ENCODE data around the gene NDRG4.
"Not testable (repeated sequence)": the region's sequence is repeated elsewhere in the genome, so short reads cannot be mapped to it uniquely, and the experiment has no call there.

The NDRG4 gene

DNA sequence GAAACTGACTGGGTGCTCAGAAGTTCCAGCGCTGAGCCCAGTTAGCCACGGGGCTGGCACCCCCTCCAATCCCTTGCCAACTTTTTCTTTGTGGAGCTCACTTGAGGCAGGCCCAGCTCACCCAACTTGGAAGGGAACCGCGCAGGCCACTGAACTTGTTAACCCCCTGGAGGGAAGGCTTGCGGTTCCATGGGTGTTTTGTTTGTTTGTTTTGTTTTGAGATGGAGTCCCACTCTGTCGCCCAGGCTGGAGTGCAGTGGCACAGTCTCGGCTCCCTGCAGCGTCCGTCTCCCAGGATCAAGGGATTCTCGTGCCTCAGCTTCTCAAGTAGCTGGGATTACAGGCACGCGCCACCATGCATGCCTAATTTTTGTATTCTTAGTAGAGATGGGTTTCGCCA lies 34.1 kb upstream of the NDRG4 start:
- no peak for DNase-seq (ENCODE audit: low read depth in 2 of 2)

DNA sequence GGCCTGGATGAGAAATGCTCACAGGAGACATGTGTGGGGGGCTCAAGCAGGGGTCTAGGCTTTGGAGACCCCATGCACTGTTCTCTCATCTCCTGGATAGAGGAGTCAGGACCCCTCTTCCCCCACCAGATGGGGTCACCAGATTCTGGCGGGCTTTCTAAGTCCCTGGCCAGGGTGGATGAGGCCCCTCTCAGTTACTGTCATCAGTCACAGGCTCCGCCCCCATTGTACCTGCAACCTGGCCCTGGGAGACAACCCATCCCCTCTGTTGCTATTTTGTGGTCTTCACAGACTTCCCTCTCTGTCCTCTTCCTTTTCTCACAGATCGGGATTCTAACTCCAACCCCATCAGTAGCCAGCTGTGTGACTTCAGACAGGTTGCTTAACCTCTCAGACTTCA lies 33.5 kb upstream of the NDRG4 start:
- DNase-seq (ENCODE audit: low read depth in 2 of 2): no peak

DNA sequence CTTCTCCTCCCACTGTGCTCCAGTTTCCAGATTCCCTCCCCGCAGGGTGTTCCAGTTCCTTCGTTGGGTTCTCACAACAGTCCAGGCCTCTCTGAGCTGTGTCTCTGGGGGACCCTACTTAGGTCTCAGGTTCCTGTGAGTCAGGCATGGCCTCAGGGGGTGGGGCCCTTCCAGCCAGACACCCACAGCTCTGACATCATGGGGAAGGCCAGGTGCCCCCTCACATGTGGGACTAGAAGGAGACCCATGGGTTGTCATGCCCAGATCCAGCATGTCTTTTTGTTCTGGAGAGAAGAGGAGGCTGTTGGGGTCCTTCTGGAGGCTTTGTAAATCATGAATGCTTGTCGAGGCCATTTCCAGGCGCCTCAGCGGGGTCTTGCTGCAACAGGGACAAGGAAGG lies 32.0 kb upstream of the NDRG4 start:
- DNase-seq (ENCODE audit: low read depth in 2 of 2): no peak

DNA sequence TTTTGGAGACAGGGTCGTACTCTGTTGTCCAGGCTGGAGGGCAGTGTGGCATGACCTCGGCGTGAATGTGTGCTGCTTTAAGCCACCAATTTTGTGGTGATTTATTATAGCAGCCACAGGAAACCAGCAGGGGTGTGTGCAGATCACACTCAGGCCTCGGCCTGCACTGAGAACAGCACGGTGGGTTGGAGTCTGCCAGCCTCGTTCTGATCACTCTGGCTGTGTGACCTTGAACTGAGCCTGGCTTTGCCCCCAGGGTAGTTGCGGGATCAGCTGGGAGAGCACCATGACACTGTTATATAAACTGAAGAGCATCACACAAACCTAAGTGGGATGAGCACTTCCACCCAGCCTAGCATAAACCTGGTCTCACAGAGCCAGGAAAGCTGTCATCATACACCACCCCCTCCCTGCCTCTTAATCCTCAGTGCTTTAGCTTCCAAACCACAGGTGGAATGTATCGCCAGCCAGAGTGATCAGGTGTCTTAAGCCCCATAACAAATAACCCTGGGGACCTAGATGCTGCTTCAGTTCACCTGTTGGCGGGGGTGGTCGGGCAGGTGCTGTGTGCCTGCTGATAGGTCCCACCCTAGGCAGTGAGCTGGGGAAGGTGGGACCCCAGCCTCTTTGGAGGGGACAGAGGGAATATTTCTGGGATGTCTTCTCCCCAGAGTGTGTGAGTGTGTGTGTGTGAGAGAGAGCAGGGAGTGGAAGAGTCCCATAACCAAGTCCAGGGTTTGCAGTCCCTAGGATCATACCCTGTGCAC lies 28.6 kb upstream of the NDRG4 start:
- DNase-seq (ENCODE audit: low read depth in 2 of 2): no peak

DNA sequence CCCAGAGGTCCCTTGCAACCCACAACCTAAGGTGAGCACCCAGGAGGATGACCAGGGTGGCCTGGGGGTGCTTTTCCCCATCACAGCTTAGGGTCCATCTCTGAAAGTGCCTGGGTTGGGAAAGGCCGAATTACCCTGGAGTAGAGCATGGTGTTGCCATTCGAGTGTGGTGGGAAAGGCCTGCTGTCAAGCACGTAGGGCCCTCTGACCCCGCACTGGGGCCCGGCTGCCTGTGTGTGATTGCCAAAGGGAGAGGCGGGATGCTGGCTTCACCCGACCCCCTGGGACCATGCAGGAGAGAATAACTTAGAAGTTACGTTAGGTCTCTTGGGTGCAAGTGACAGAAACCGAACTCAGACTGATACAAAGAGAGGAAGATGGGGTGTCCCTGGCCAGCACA lies 27.7 kb upstream of the NDRG4 start:
- no peak for DNase-seq (ENCODE audit: low read depth in 2 of 2)

DNA sequence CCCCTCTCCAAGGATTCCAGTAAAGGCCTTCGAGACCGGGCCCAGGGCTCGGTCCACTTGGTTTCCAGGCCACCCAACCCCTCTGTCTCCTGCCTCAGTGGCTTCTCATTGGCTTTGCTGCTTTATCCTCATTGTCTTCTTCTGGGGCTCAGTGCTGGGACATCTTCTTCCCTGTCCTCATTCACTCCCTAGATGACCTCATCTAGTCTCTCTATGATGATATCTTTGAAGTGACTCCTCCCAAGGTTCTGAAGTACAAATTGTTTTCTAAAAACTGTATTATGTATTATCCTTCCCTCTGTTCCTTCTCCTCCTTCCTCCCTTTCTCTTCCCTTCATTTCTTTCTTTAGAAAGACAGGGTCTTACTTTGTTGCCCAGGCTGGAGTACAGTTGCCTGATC lies 27.1 kb upstream of the NDRG4 start:
- DNase-seq (ENCODE audit: low read depth in 2 of 2): no peak

DNA sequence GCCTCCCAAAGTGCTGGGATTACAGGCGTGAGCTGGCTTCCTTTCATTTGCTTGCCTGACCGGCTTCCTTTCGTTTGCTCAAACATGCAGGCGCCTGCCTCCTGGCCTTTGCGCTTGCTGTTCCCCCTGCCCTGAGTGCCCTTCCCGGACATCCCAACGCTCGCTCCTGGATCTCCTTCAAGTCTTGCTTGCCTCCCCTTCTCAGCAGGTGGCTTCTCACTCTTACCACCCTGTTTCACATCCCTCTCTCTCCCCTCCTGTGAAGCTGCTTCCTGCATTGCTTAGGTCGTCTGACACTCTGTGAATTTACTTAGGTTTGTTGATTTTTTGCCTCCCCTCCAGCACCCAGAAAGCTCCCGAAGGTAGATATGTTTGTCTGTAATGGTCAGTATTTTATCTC lies 25.6 kb upstream of the NDRG4 start:
- no peak for DNase-seq (ENCODE audit: low read depth in 2 of 2)

DNA sequence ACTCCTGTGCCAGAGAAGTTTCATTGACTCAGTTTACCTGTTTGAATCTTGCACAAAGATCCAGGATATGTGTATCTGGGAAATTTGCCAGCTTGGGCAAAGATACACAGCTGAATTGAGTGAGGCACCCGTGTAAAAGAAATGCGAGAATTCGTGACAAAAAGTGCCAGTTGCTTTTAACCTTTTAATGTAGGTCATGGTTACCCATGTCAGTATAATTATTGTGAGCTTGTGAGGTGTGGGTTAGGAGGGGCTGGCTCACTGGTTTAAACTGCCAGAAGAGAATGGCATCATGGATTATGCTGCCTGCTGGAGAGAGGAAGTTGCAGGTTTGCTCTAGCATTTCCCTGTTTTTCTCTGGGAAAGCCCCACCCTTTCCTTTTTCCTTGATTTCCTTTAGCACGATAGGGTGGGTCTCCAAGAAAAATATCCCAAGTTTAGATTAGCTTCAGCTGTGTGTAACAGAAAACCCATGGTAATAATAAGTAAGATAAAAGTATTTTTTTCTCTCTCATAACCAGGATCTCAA lies 24.8 kb upstream of the NDRG4 start:
- no peak for DNase-seq (ENCODE audit: low read depth in 2 of 2)

DNA sequence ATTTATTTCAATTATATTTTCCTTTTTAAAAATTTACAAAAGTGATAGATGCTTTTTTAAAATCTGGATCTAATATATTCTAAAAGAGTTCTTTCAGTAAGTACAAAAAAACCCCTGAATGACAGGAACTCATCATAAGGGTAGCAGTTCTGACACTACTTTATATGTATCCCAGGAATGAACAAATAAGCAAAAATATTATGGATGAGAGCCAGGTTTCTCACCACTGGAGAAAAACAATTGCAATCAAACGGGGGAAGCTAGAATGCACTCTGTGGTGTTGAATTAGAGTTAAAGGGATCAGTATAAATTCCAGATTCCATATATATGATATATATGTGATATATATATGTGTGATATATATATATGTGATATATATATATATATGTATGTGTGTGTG lies 23.2 kb upstream of the NDRG4 start:
- DNase-seq (ENCODE audit: low read depth in 2 of 2): no peak

DNA sequence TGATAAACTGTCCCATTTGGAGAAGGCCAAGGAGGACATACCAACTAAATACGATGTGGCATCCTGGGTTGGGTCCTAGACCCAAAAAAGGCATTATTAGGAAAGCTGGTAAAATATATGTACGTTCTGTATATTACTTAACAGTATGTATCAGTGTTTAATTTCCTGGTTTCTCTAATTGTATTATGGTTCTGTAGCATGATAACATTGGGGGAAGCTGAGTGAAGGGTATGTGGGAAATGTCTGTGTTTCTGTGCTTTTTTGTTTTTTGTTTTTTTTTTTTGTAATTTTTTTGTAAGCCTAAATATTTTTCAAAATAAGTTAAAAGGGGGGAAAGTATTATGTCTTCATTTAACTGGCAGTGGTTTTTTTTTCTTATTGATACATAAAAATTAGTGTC lies 21.5 kb upstream of the NDRG4 start:
- DNase-seq (ENCODE audit: low read depth in 2 of 2): no peak

DNA sequence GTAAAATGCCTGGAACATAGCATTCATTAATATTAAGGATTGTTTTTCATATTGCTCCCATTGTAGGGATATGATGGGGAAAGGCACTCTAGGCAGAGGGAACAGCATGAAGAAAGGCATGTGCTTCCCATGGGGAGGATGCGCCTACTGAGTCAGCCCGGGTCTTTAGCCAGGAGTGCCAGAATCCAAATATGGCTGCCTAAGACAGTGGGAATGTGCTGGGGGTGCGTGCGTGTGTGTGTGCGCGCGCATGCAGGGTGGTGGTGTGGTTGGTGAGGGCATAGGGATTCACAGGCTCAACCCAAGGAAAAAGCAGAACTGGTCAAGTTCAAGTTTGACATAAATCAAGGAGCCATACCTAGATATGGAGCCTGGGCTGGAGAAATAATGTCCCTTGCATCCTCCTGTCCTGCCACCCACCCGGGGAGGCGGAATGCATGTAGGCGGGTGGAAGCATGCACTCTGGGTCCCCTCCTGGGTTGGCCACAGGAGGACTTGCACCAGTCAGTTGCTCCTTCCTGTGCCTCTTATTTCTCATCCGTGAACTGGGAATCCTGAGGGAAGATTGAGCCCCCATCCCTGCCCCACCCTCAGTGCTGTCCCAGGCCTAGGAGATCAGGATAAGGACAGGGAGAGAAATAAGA lies 18.6 kb upstream of the NDRG4 start:
- no peak for DNase-seq (ENCODE audit: low read depth in 2 of 2)

DNA sequence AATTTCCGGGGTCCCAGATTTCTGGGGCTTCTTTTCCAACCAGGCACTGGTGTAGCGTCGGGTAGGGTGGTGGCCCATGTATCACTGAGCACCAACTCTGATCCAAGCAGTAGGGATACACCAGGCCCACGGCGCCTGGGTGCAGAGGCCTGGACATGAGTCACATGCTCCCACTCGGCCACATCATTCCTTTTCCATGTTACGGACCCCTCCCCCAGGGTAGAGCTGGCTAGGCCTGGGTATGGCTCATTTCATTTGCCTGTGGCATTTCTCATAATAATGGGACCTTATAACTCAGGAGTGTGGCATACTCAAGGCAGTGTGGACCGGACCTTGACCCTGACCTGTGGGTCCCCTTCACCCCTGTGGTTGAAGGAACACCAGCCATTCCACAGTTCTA lies 18.0 kb upstream of the NDRG4 start:
- no peak for DNase-seq (ENCODE audit: low read depth in 2 of 2)

DNA sequence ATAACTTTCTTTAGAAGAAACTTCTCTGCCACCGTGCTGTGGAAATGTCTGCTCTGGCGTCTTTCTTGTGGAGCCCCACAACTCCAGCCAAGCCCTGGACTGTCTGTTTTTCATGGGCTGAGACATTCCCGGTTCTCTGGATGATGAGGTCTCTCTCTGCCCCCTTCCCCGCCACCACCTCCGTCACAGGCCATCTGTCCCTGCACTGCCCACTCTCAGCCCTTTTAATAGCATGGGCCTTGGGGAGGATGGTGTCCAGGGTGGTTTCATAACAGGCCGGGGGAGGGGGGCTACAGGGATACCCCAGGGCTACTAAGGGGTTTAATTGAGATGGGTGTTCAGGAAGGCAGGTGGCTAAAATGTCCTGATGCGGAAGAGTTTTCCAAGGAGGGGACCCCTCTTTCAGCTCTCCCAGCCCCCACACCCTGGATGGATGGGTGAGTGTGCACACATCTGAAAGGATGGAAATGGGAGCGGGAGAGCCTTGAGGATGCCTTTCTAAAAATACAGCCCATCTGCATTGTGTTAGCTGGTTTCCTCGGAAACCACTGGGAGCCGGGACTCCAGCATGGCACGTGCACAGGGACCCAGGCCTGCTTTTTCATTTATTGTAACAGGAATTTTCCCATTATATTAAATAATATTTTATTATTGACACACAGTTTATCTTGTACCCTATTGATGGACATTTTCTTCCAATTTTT lies 14.6 kb upstream of the NDRG4 start:
- no peak for DNase-seq (ENCODE audit: low read depth in 2 of 2)

DNA sequence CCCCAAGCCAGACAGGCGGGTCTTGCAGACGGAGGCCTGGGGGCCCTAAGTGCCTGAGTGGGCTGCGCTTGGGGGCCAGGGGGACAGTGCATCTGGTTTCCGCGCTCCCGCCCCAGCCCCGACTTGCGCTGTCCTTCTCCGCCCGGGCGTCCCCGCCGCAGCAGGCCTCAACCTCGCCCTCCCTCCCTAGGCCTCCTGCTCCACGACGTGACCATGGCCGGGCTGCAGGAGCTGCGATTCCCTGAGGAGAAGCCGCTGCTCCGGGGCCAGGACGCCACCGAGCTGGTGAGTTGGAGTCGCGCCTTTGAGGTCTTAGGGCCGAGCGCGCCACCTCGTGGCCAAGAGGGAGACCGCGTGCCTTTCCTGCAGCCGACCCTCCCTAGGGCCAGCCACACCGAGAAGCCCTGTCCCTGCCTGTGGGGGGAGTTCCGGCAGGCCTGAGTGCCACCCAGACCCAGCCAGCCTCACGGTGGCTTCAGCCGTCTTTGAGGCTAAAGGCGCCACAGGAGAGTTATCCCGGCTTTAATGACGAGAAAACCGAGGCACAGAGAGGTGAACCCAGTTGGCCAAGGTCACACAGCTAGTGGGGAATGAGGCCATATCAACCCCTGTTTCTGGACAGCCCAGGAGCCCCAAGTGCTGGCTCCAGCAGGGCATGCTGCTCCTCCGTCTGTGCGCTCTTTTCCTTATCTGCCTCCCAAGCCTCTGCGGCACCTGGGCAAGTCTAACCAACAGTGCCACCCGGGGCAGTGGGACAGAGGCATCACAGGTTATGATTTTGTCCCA lies 12.2 kb upstream of the NDRG4 start:
- peak; percentile 66 to 67 for DNase-seq (ENCODE audit: low read depth in 2 of 2)

DNA sequence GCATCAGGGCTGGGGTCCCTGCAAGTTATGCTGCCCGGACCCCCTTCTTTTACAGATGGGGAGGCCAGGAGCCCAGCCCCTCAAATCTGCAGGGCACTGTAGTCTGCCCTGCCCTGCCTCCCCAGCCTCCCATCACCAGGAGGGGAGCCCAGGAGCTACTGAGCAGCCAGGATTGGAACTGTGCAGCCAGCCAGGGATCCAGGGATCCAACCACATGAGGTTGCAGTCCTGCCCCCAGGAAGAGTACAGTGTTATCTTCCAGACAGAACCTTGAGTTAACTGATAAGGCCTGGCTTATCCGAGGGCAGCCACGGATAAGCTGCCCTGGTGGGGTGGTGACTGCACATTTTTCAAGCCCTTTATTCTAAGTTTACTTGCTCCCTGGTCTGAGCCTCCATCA lies 11.4 kb upstream of the NDRG4 start:
- DNase-seq (ENCODE audit: low read depth in 2 of 2): no peak

DNA sequence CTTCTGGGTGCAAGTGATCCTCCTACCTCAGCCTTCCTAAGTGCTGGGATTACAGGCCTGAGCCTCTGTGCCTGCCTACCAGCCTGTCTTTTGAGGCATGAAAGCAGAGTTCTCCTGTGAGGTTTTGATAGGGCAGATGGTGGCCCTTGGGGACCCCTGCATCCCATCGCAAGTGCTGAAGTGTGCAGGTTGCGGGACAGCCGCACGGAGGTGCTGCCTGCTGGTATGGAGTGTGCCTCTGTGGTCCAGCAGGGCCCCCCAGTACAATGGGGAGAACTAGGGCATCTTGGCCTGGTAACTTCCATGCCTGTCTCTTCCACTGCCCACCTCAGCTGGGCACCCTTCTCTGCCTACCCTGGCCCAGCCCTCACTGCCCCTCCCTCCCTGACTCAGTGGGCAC lies 9.9 kb upstream of the NDRG4 start:
- DNase-seq (ENCODE audit: low read depth in 2 of 2): no peak

DNA sequence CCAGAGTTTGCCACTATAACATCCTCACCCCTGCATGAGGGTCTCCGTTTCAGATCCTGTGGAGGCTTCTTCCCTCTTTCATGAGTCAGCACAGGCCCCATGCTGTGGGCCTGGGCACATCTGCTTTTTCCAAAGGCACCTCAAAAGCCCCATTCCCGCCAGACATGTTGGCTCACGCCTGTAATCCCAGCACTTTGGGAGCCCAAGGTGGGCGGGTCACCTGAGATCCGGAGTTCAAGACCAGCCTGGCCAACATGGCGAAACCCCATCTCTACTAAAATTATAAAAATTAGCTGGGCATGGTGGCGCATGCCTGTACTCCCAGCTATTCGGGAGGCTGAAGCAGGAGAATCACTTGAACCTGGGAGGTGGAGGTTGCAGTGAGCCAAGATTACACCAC lies 9.4 kb upstream of the NDRG4 start:
- DNase-seq (ENCODE audit: low read depth in 2 of 2): not testable (repeated sequence)

DNA sequence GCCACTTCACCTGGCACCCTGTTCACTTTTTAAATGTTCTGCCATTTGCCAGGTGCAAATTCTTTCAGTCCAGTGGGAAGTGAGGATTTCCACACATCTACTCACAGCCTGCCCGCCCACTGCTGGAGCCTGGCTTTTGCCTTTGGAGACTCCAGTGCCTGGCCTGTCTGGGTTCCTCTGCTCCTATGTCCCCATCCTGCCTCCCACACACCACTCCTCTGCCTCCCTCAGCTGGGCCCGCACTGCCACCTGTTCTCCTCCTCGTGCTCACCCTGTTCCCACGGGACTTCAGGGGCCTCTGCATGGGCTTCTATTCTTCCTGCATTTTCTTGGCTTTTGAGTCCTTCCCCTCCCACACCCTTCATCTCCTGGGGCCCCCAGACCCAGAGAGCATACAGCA lies 7.9 kb upstream of the NDRG4 start:
- no peak for DNase-seq (ENCODE audit: low read depth in 2 of 2)

DNA sequence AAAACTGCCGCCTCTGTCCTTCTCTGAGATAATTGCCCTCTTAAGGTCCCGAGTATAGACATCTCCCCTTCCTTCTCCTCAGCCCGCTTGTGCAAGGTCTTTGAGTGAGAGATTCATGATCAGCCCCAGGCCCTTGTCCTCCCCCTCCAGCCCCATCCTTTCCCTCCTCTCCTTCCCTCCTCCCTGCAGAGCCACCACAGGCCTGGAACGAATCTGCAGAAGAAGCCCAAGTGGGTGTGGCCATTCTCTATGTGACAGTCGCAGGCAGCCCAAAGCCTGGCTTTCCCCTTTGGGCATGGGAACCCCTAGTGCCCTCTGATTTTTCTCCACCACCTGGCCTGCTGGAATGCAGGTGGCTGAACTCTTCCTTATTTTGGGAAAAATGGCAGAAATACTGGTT lies 7.2 kb upstream of the NDRG4 start:
- no peak for DNase-seq (ENCODE audit: low read depth in 2 of 2)

DNA sequence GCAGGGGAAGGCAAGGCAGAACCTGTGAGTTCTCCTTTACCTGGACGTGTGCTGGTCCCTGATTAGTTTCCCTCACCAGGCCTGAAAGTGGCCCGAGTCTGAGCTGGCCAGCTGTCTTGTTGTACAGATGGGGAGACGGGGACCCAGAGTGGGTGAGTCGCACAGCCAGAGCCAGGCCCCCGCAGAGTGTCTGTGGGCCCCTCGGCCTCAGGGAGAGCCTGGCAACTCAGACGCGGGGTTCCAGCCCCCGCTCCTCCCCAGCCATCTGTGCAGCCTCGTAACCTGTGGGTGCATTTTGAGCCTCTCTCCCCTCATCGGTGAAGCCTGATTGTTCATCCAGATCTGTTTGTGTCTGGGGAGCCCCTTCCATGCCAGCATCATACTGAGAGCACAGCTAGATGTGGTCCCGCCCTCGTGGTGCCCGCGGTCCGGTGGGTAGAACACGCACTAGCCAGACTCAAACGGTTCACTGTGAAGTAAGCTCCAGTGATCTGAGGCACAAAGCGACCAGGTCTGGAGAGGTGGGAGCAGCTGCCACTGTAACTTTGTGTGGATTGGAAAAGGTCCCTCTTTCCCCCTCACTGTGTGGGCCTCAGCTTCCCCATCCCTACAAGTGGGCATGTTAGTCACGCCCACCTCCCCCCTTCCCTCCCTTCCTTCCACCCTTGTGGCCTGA lies 6.0 kb upstream of the NDRG4 start:
- DNase-seq (ENCODE audit: low read depth in 2 of 2): no peak

DNA sequence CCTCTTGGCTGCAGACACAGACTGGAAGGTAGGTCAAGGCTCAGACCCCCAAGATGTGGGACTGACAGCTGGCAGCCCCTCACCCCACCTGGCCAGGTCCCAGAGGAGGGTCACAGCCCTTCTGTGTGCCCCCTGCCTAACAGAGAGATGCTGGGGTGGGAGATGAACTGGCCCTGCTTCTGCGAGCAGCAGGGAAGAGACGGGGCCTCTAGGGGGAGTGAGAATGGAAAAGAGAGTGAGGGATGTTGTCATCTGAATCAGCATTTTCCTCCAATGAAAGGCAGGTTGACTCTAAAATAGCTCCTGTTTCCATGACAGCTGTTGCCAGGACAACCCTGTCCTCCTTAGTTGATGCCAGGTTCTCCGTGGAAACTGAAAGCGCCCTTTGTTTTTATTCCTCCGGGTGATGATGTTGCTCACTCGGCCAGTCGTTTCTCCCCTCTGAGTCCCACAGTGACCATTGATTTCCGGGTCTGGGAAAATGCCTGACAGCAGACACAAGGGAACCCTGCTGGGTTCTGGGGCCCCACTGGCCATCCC lies 4.9 kb upstream of the NDRG4 start:
- DNase-seq (ENCODE audit: low read depth in 2 of 2): peak; percentile 46 to 69
